Ovary (tissue), 3 donors: ENCODE measurements around the gene KRTAP10-12.

ENCODE experiments used
- CTCF ChIP-seq, 3 donors: fragments of 450-650 bp in 2 of 3; fragments of 200-600 bp in 1 of 3; IDR thresholded peaks; one replicate each; pipeline versions ENCODE4 v1.5.1 to v1.8.0; 2016 to 2022; ENCODE audit warnings: antibody characterized with exemption in 3 of 3, mild to moderate bottlenecking in 1 of 3
- EP300 ChIP-seq: sonication (generic); formaldehyde crosslinking; IDR thresholded peaks from one replicate; pipeline ENCODE4 v1.6.1; 2017; ENCODE audit warnings: antibody characterized with exemption
- POLR2A ChIP-seq: fragments of 450-650 bp; IDR thresholded peaks from one replicate; pipeline ENCODE4 v1.6.1; 2017; ENCODE audit warnings: antibody characterized with exemption, mild to moderate bottlenecking, moderate library complexity
- donor health status: DM: no; HTN: no; CAD: no.

- TF ChIP-seq CTCF (IDR thresholded peaks at IDR 0.05): no peak
- no peak for TF ChIP-seq POLR2A
- TF ChIP-seq EP300: no peak
Measured at GRCh38 chr21:44697811-44698734, 1.1 kb downstream of the KRTAP10-12 start.
